ENCODE data around the gene PCYT2. TPM values are rescaled to one million over a fixed set of nuclear protein-coding genes. Genes with fewer than 3 reads are reported as not detected.

PCYT2 gene
- total RNA-seq, 1 experiment from 2014 or later, result 51.5 TPM

GRCh38 chr17:81934098-81934757, 23.0 kb upstream of the PCYT2 start:
- ATAC-seq, result no peak
- peaks cover 17% of the 10 kb centered on the region for H3K79me2 ChIP-seq (ENCODE audit: insufficient read depth, low read length)
- TF ChIP-seq EZH2 (IDR thresholded peaks at IDR 0.05) (no peak), EZH2phosphoT487 (IDR thresholded peaks at IDR 0.05; ENCODE audit: borderline replicate concordance) (no peak), POLR2A (IDR thresholded peaks at IDR 0.05; ENCODE audit: borderline replicate concordance, extremely low read depth, insufficient read depth, insufficient read length) (no peak), YY1 (IDR thresholded peaks at IDR 0.05; ENCODE audit: extremely low read depth, insufficient replicate concordance, low read depth, low read length) (no peak), ZBTB33 (IDR thresholded peaks at IDR 0.05; ENCODE audit: extremely low read depth, insufficient replicate concordance, low read length) (no peak), TCF7L2 (IDR thresholded peaks at IDR 0.05; ENCODE audit: borderline replicate concordance, extremely low read depth, insufficient read depth, insufficient read length) (no peak), EGR1 (IDR thresholded peaks at IDR 0.05; ENCODE audit: low read depth) (no peak), POLR2AphosphoS5 (IDR thresholded peaks at IDR 0.05; ENCODE audit: low read depth, low read length) (no peak), CTCF (IDR thresholded peaks at IDR 0.05 in 2 of 3, conservative IDR thresholded peaks at IDR 0.05 in 1 of 3; ENCODE audit: borderline replicate concordance in 1 of 3, insufficient read depth in 1 of 3, low read depth in 2 of 3, low read length in 2 of 3) (no peak), RAD21 (IDR thresholded peaks at IDR 0.05; ENCODE audit: low read depth) (no peak), CEBPB (IDR thresholded peaks at IDR 0.05; ENCODE audit: low read depth) (no peak), ELF1 (IDR thresholded peaks at IDR 0.05; ENCODE audit: borderline replicate concordance, low read depth) (no peak), SIN3A (IDR thresholded peaks at IDR 0.05; ENCODE audit: low read depth) (no peak), MAX (IDR thresholded peaks at IDR 0.05) (no peak), ZNF274 (IDR thresholded peaks at IDR 0.05; ENCODE audit: low read depth, low read length) (no peak), SRF (IDR thresholded peaks at IDR 0.05; ENCODE audit: low read depth) (no peak), ATF3 (IDR thresholded peaks at IDR 0.05) (no peak), CBX3 (IDR thresholded peaks at IDR 0.05; ENCODE audit: low read depth) (no peak), FOSL1 (IDR thresholded peaks at IDR 0.05; ENCODE audit: low read depth) (no peak)
- no peak for DNase-seq (ENCODE audit: low read depth, low spot score)
- POLR2A ChIA-PET, result interaction anchor here (1.0 kb wide), 1 partner anchor 89 kb away, joined by 4 read pairs; the partner anchor contains the start of genes CENPX and LRRC45
- H2AFZ ChIP-seq (ENCODE audit: low read depth, low read length, poor library complexity, severe bottlenecking), result no peak overlapping the region
- H3K9ac ChIP-seq (ENCODE audit: low read length), result no peak overlapping the region
- CTCF ChIA-PET, result no interaction called here
- no peaks in the 10 kb centered on the region for H3K9me3 ChIP-seq (ENCODE audit: control insufficient read depth in 1 of 2, insufficient read depth in 1 of 2, low read depth in 1 of 2, low read length in 2 of 2)
- no peaks in the 10 kb centered on the region for H3K27me3 ChIP-seq (ENCODE audit: insufficient read depth, low read length)
- H3K9me2 ChIP-seq (ENCODE audit: insufficient read depth), result no peaks in the 10 kb centered on the region
- H3K27ac ChIP-seq (ENCODE audit: low read depth, low read length), result peak overlapping the region; percentile 8; the same call in 1 of the 2 replicates
- peaks cover 6 to 33% of the 10 kb centered on the region in 2 experiments; a peak in 2 of 4 replicates for H3K36me3 ChIP-seq (ENCODE audit: control insufficient read depth in 1 of 2, insufficient read depth in 2 of 2, low read length in 2 of 2)
- intact Hi-C loops (cut with micrococcal nuclease), result no loop called here
- BruUV-seq (replicated peaks), result no TSS peak
- H3K4me1 ChIP-seq (ENCODE audit: control insufficient read depth in 1 of 2, insufficient read depth in 2 of 2, low read length in 2 of 2), result peaks cover 12 to 60% of the 10 kb centered on the region in 2 experiments; a peak in 3 of 4 replicates
- RAD21 ChIA-PET (ENCODE audit: low non-redundant PET in 1 of 2, low total read pairs in 2 of 2, uncharacterized antibody in 2 of 2, unreplicated experiment in 2 of 2), result interaction anchor here in 1 of 2 experiments (0.5 kb wide), 1 partner anchor 86 kb away, joined by 3 read pairs; no protein-coding TSS in a partner anchor
- H3K4me3 ChIP-seq (replicated peaks in 1 of 2; ENCODE audit: low read depth in 1 of 2, low read length in 2 of 2), result no peak overlapping the region
- H3K4me2 ChIP-seq (ENCODE audit: low read length), result no peak overlapping the region
- no peaks in the 10 kb centered on the region for H4K20me1 ChIP-seq (ENCODE audit: insufficient read depth)
